GM12878 (cell line): ENCODE measurements around the gene KIF1C. TPM values are rescaled to one million over a fixed set of nuclear protein-coding genes. Genes with fewer than 3 reads are reported as not detected.

Experiments used
- BACH1 ChIP-seq: fragments of 450-650 bp; IDR thresholded peaks from 2 replicates; pipeline ENCODE4 v1.6.1; 2017; ENCODE audit warnings: mild to moderate bottlenecking, borderline replicate concordance
- CBFB ChIP-seq: IDR thresholded peaks from 2 replicates; pipeline ENCODE4 v1.6.1; 2016; ENCODE audit warnings: antibody characterized with exemption, low read depth
- CHD1 ChIP-seq: IDR thresholded peaks from 2 replicates; pipeline ENCODE4 v1.6.1; 2012; ENCODE audit warnings: low read depth, low read length, improper control_type of control experiment
- CHD2 ChIP-seq: IDR thresholded peaks from 2 replicates; pipeline ENCODE4 v1.6.1; 2011; ENCODE audit warnings: low read depth, low read length, improper control_type of control experiment, borderline replicate concordance
- EED ChIP-seq: sonication (generic); IDR thresholded peaks from 2 replicates; pipeline ENCODE4 v1.6.1; 2016; ENCODE audit warnings: antibody characterized with exemption, low read depth
- ETV6 ChIP-seq, 2 experiments: fragments of 450-650 bp in 1 of 2; IDR thresholded peaks in 1 of 2; conservative IDR thresholded peaks in 1 of 2; 2 replicates each; pipeline ENCODE4 v1.6.1; 2014; ENCODE audit warnings: antibody characterized with exemption in 1 of 2, borderline replicate concordance in 1 of 2, low read depth in 1 of 2, mild to moderate bottlenecking in 1 of 2, moderate library complexity in 1 of 2
- HCFC1 ChIP-seq: fragments of 150-350 bp; IDR thresholded peaks from 2 replicates; pipeline ENCODE4 v1.6.1; 2014; ENCODE audit warnings: low read length
- HDAC2 ChIP-seq: fragments of 200-600 bp; sonication (generic); IDR thresholded peaks from 2 replicates; pipeline ENCODE4 v1.6.1; 2017
- IRF4 ChIP-seq: IDR thresholded peaks from 2 replicates; pipeline ENCODE4 v1.6.1; 2011; ENCODE audit warnings: low read depth, low read length
- KDM1A ChIP-seq: fragments of 200-600 bp; sonication (generic); IDR thresholded peaks from 2 replicates; pipeline ENCODE4 v1.6.1; 2016; ENCODE audit warnings: borderline replicate concordance
- MEF2A ChIP-seq: IDR thresholded peaks from 2 replicates; pipeline ENCODE4 v1.6.1; 2011; ENCODE audit warnings: low read depth, mild to moderate bottlenecking, low read length, moderate library complexity; ENCODE audit not compliant: insufficient read depth
- MEF2B ChIP-seq: fragments of 450-650 bp; IDR thresholded peaks from 2 replicates; pipeline ENCODE4 v1.6.1; 2018; ENCODE audit warnings: mild to moderate bottlenecking, moderate library complexity; ENCODE audit not compliant: partially characterized antibody, poor library complexity, severe bottlenecking
- NFIC ChIP-seq: IDR thresholded peaks from 2 replicates; pipeline ENCODE4 v1.6.1; 2012; ENCODE audit warnings: low read depth, mild to moderate bottlenecking, inconsistent platforms, low read length, moderate library complexity
- PML ChIP-seq: IDR thresholded peaks from 2 replicates; pipeline ENCODE4 v1.6.1; 2012; ENCODE audit warnings: low read length, inconsistent platforms
- POLR2AphosphoS5 ChIP-seq: IDR thresholded peaks from 2 replicates; pipeline ENCODE4 v1.6.1; 2011; ENCODE audit warnings: mild to moderate bottlenecking, low read length, inconsistent platforms
- RBBP5 ChIP-seq: fragments of 200-600 bp; sonication (generic); conservative IDR thresholded peaks from 2 replicates; pipeline ENCODE4 v1.6.1; 2016
- SMARCA5 ChIP-seq: fragments of 450-650 bp; IDR thresholded peaks from 2 replicates; pipeline ENCODE4 v1.6.1; 2017; ENCODE audit warnings: mild to moderate bottlenecking
- SRF ChIP-seq, 2 experiments: IDR thresholded peaks; 2 replicates each; pipeline ENCODE4 v1.6.1; 2011; ENCODE audit warnings: low read depth in 2 of 2, low read length in 2 of 2, mild to moderate bottlenecking in 1 of 2, moderate library complexity in 1 of 2
- STAT3 ChIP-seq: IDR thresholded peaks from 2 replicates; pipeline ENCODE4 v1.6.1; 2011; ENCODE audit warnings: low read depth, low read length, improper control_type of control experiment
- TCF12 ChIP-seq: IDR thresholded peaks from 2 replicates; pipeline ENCODE4 v1.6.1; 2011; ENCODE audit warnings: low read depth, mild to moderate bottlenecking, low read length
- TCF7 ChIP-seq: IDR thresholded peaks from 2 replicates; pipeline ENCODE4 v1.6.1; 2014; ENCODE audit warnings: antibody characterized with exemption, borderline replicate concordance
- ZBED1 ChIP-seq: IDR thresholded peaks from 2 replicates; pipeline ENCODE4 v1.6.1; 2016; ENCODE audit warnings: borderline replicate concordance
- ZNF384 ChIP-seq: IDR thresholded peaks from 2 replicates; pipeline ENCODE4 v1.6.1; 2012; ENCODE audit warnings: low read depth, mild to moderate bottlenecking, low read length, improper control_type of control experiment, borderline replicate concordance
- ZNF622 ChIP-seq: fragments of 450-650 bp; IDR thresholded peaks from 2 replicates; pipeline ENCODE4 v1.6.1; 2017; ENCODE audit warnings: mild to moderate bottlenecking, inconsistent platforms
- polyA plus RNA-seq, 11 experiments: library from polyadenylated mRNA; depleted of rRNA in 4 of 11; unstranded in 6 of 11; stranded (reverse) in 5 of 11; fragments of >200 nt; fragmentation: Nextera tagmentation in 4 of 11; fragmentation: Illumina TruSeq in 1 of 11; extraction: Ambion mirVana in 4 of 11; extraction: Trizol in 1 of 11; gene quantifications; 1 replicate in 1 of 11; 2 replicates in 10 of 11; pipeline versions ENCODE4 v1.2.1 to v1.2.3, GENCODE V29; 2011 to 2016; ENCODE audit warnings: inconsistent platforms in 2 of 11, missing spikeins in 2 of 11, low read depth in 1 of 11
- total RNA-seq, 4 experiments: library from RNA; depleted of rRNA in 3 of 4; stranded (reverse); fragments of >200 nt in 3 of 4; fragmentation: Illumina TruSeq in 1 of 4; extraction: Trizol in 1 of 4; gene quantifications; 2 replicates each; pipeline versions ENCODE4 v1.2.1 to v1.2.3, GENCODE V29; 2013 to 2021
- TF ChIP-seq, protein P1 (sequence below): fragments of 150-350 bp; IDR thresholded peaks from 2 replicates; pipeline ENCODE4 v1.6.1; 2014; ENCODE audit warnings: mild to moderate bottlenecking, low read depth, low read length
- TF ChIP-seq, protein P2 (sequence below): fragments of 450-650 bp; IDR thresholded peaks from 2 replicates; pipeline ENCODE4 v1.6.1; 2017; ENCODE audit warnings: borderline replicate concordance
- TF ChIP-seq, protein P3 (sequence below): IDR thresholded peaks from 2 replicates; pipeline ENCODE4 v1.6.1; 2011; ENCODE audit warnings: low read depth, low read length, improper control_type of control experiment, borderline replicate concordance

Gene KIF1C
- total and polyA plus RNA-seq, 10 of the 15 experiments (the other 5 are each of a cell fraction or from before 2014, with no cell fraction given): 1.4 to 65.9 (median 21.1) TPM

DNA sequence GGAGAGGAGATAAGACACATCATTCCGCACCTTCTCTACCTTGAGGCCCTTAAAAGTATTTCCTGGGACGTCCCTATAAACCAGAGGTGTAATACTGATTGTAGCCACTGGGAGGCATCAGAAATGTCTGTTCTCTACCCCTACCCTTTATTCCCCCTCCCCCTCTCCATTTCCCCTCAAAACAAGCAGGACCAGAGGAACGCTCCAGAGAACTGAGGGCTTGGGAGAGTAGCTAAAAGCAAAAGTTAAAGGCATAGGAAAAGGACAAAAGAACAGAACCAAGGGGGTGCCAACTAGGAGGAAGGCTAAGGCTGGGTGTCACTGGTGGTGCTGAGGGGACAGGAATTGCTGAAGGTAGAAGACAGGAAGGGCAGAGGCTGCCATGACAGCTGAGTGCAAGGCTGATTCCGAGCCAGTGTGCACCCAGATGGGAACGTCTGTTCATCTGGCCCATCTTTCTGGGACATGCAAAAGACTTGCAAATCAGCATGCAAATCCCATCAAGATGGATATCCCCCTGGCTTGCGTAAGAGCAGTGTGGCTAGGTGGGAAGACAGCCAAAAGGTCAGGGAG is 17.0 kb upstream of the KIF1C start (continued):
- TF ChIP-seq, protein P1, sequence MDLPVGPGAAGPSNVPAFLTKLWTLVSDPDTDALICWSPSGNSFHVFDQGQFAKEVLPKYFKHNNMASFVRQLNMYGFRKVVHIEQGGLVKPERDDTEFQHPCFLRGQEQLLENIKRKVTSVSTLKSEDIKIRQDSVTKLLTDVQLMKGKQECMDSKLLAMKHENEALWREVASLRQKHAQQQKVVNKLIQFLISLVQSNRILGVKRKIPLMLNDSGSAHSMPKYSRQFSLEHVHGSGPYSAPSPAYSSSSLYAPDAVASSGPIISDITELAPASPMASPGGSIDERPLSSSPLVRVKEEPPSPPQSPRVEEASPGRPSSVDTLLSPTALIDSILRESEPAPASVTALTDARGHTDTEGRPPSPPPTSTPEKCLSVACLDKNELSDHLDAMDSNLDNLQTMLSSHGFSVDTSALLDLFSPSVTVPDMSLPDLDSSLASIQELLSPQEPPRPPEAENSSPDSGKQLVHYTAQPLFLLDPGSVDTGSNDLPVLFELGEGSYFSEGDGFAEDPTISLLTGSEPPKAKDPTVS: no peak
- peak; percentile 64 to 90 for TF ChIP-seq SRF (IDR thresholded peaks at IDR 0.05; ENCODE audit: low read depth in 2 of 2, low read length in 2 of 2)
- no peak for TF ChIP-seq CHD1
- no peak for TF ChIP-seq MEF2B
- peak; percentile 65 for TF ChIP-seq POLR2AphosphoS5
- no peak for TF ChIP-seq NFIC
- TF ChIP-seq MEF2A: no peak
- TF ChIP-seq IRF4: peak; percentile 27; the same call in 1 of the 2 replicates
- no peak for TF ChIP-seq ZNF622
- TF ChIP-seq, protein P2, sequence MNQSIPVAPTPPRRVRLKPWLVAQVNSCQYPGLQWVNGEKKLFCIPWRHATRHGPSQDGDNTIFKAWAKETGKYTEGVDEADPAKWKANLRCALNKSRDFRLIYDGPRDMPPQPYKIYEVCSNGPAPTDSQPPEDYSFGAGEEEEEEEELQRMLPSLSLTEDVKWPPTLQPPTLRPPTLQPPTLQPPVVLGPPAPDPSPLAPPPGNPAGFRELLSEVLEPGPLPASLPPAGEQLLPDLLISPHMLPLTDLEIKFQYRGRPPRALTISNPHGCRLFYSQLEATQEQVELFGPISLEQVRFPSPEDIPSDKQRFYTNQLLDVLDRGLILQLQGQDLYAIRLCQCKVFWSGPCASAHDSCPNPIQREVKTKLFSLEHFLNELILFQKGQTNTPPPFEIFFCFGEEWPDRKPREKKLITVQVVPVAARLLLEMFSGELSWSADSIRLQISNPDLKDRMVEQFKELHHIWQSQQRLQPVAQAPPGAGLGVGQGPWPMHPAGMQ: no peak
- TF ChIP-seq, protein P3, sequence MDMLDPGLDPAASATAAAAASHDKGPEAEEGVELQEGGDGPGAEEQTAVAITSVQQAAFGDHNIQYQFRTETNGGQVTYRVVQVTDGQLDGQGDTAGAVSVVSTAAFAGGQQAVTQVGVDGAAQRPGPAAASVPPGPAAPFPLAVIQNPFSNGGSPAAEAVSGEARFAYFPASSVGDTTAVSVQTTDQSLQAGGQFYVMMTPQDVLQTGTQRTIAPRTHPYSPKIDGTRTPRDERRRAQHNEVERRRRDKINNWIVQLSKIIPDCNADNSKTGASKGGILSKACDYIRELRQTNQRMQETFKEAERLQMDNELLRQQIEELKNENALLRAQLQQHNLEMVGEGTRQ: no peak
- no peak for TF ChIP-seq KDM1A
- no peak for TF ChIP-seq HDAC2
- no peak for TF ChIP-seq CBFB
- TF ChIP-seq PML: no peak
- no peak for TF ChIP-seq TCF7
- no peak for TF ChIP-seq HCFC1
- no peak for TF ChIP-seq STAT3
- TF ChIP-seq SMARCA5: no peak
- TF ChIP-seq RBBP5: no peak
- TF ChIP-seq ZBED1: no peak
- no peak for TF ChIP-seq TCF12
- no peak for TF ChIP-seq CHD2
- 0 out of 4 replicates have a peak, but pooled peaks of 1 of the 2 experiments have one; percentile 14 for TF ChIP-seq ETV6 (conservative IDR thresholded peaks at IDR 0.05 in 1 of 2, IDR thresholded peaks at IDR 0.05 in 1 of 2; ENCODE audit: borderline replicate concordance in 1 of 2, low read depth in 1 of 2)
- no peak for TF ChIP-seq EED
- no peak for TF ChIP-seq ZNF384
- TF ChIP-seq BACH1: no peak
